ENCODE measurements around the gene C10orf95. TPM values are rescaled to one million over a fixed set of nuclear protein-coding genes. Genes with fewer than 3 reads are reported as not detected.
A peak's percentile ranks its signal among the peaks of the same experiment; 100 is the strongest.

C10orf95 gene
- total RNA-seq, 1 donor from 2014 or later: not detected

- Histone ChIP-seq H3K4me1 (peaks cover 28% of the 10 kb centered on the region), H3K79me2 (ENCODE audit: low read depth) (no peaks in the 10 kb centered on the region), H3K9me3 (ENCODE audit: low read depth) (no peaks in the 10 kb centered on the region), H3K4me2 (peak overlapping the region; percentile 83), H3K27me3 (peaks cover 9% of the 10 kb centered on the region), H3F3A (ENCODE audit: low read depth) (peaks cover 52% of the 10 kb centered on the region), H3K27ac (no peak overlapping the region), H3K36me3 (no peaks in the 10 kb centered on the region), H2AFZ (replicated peaks) (peak overlapping the region; percentile 69), H4K20me1 (ENCODE audit: low read depth) (peaks cover 18% of the 10 kb centered on the region), H3K9ac (no peak overlapping the region), H3K4me3 (peak overlapping the region; percentile 82)
- Mint-ChIP-seq H3K4me1 (peaks cover 28% of the 10 kb centered on the region), H3K27me3 (ENCODE audit: insufficient read depth, low read depth) (peaks cover 15% of the 10 kb centered on the region), H3K9me3 (no peaks in the 10 kb centered on the region), H3K27ac (peak overlapping the region; percentile 44), H3K36me3 (peaks cover 2% of the 10 kb centered on the region), H3K4me3 (peak overlapping the region; percentile 91)
- no peak for TF ChIP-seq EZH2 (IDR thresholded peaks at IDR 0.05)
- TF ChIP-seq EZH2phosphoT487 (IDR thresholded peaks at IDR 0.05): peak; percentile 11
- no peak for DNase-seq (ENCODE audit: low spot score)
Measured at GRCh38 chr10:102450124-102450373, 1.3 kb downstream of the C10orf95 start.

GRCh38 chr10:102449321-102450123, 1.8 kb downstream of the C10orf95 start:
- H2AFZ ChIP-seq (replicated peaks): peak overlapping the region; percentile 69
- peak overlapping the region; percentile 83 for H3K4me2 ChIP-seq
- H3K9ac ChIP-seq: no peak overlapping the region
- H3K36me3 ChIP-seq: no peaks in the 10 kb centered on the region
- H3F3A ChIP-seq (ENCODE audit: low read depth): peaks cover 47% of the 10 kb centered on the region
- no peaks in the 10 kb centered on the region for H3K9me3 ChIP-seq (ENCODE audit: low read depth)
- H3K4me1 ChIP-seq: peaks cover 23% of the 10 kb centered on the region
- DNase-seq (ENCODE audit: low spot score): peak; percentile 79
- H3K79me2 ChIP-seq (ENCODE audit: low read depth): no peaks in the 10 kb centered on the region
- peaks cover 18% of the 10 kb centered on the region for H4K20me1 ChIP-seq (ENCODE audit: low read depth)
- H3K27me3 Mint-ChIP-seq (ENCODE audit: insufficient read depth, low read depth): peaks cover 15% of the 10 kb centered on the region
- H3K4me3 ChIP-seq: peak overlapping the region; percentile 82
- peaks cover 9% of the 10 kb centered on the region for H3K27me3 ChIP-seq
- H3K4me3 Mint-ChIP-seq: peak overlapping the region; percentile 91
- no peaks in the 10 kb centered on the region for H3K9me3 Mint-ChIP-seq
- TF ChIP-seq EZH2phosphoT487 (IDR thresholded peaks at IDR 0.05) (no peak), CTCF (IDR thresholded peaks at IDR 0.05) (no peak), EZH2 (IDR thresholded peaks at IDR 0.05) (no peak)
- H3K36me3 Mint-ChIP-seq: peaks cover 2% of the 10 kb centered on the region
- peaks cover 23% of the 10 kb centered on the region for H3K4me1 Mint-ChIP-seq
- H3K27ac Mint-ChIP-seq: no peak overlapping the region
- H3K27ac ChIP-seq: no peak overlapping the region

- Histone ChIP-seq H3K79me2 (ENCODE audit: low read depth) (no peaks in the 10 kb centered on the region), H3K27ac (no peak overlapping the region), H3K4me1 (peaks cover 4% of the 10 kb centered on the region), H3K27me3 (peaks cover 7% of the 10 kb centered on the region), H3F3A (ENCODE audit: low read depth) (peaks cover 11% of the 10 kb centered on the region), H3K9ac (no peak overlapping the region), H3K4me2 (no peak overlapping the region), H2AFZ (replicated peaks) (no peak overlapping the region), H3K36me3 (no peaks in the 10 kb centered on the region), H4K20me1 (ENCODE audit: low read depth) (no peaks in the 10 kb centered on the region), H3K9me3 (ENCODE audit: low read depth) (no peaks in the 10 kb centered on the region), H3K4me3 (no peak overlapping the region)
- no peak for DNase-seq (ENCODE audit: low spot score)
- Mint-ChIP-seq H3K4me3 (no peak overlapping the region), H3K36me3 (no peaks in the 10 kb centered on the region), H3K27ac (no peak overlapping the region), H3K4me1 (peaks cover 8% of the 10 kb centered on the region), H3K9me3 (no peaks in the 10 kb centered on the region), H3K27me3 (ENCODE audit: insufficient read depth, low read depth) (peaks cover 4% of the 10 kb centered on the region)
- TF ChIP-seq EZH2 (IDR thresholded peaks at IDR 0.05) (no peak), EZH2phosphoT487 (IDR thresholded peaks at IDR 0.05) (no peak), CTCF (IDR thresholded peaks at IDR 0.05) (no peak)
Measured at GRCh38 chr10:102444851-102445250, 6.5 kb downstream of the C10orf95 start.

- Histone ChIP-seq H3K4me2 (no peak overlapping the region), H3K9me3 (ENCODE audit: low read depth) (no peaks in the 10 kb centered on the region), H3K36me3 (no peaks in the 10 kb centered on the region), H3K79me2 (ENCODE audit: low read depth) (no peaks in the 10 kb centered on the region), H4K20me1 (ENCODE audit: low read depth) (no peaks in the 10 kb centered on the region), H3K4me3 (no peak overlapping the region), H3K9ac (no peak overlapping the region), H2AFZ (replicated peaks) (no peak overlapping the region), H3K27ac (no peak overlapping the region), H3F3A (ENCODE audit: low read depth) (peaks cover 12% of the 10 kb centered on the region), H3K4me1 (peaks cover 11% of the 10 kb centered on the region), H3K27me3 (peaks cover 40% of the 10 kb centered on the region)
- TF ChIP-seq CTCF (IDR thresholded peaks at IDR 0.05) (no peak), EZH2phosphoT487 (IDR thresholded peaks at IDR 0.05) (no peak), EZH2 (IDR thresholded peaks at IDR 0.05) (no peak)
- Mint-ChIP-seq H3K36me3 (no peaks in the 10 kb centered on the region), H3K9me3 (no peaks in the 10 kb centered on the region), H3K27ac (no peak overlapping the region), H3K27me3 (ENCODE audit: insufficient read depth, low read depth) (peaks cover 2% of the 10 kb centered on the region), H3K4me1 (peaks cover 26% of the 10 kb centered on the region), H3K4me3 (no peak overlapping the region)
- DNase-seq (ENCODE audit: low spot score): no peak
Measured at GRCh38 chr10:102438374-102438773, 13.0 kb downstream of the C10orf95 start.

Measured in neural progenitor cell (in vitro differentiated cells).